Activated T-helper 1 cell treated with Interleukin-2 at 50 U/mL for 16 hours (primary cell): ENCODE measurements around the gene PVR.
"Not testable (repeated sequence)": the region's sequence is repeated elsewhere in the genome, so short reads cannot be mapped to it uniquely, and the experiment has no call there.

Experiments used
- DNase-seq: peaks from one replicate; pipeline ENCODE4 v3.0.0-alpha.2; 2020; ENCODE audit warnings: low read depth

The PVR gene

DNA sequence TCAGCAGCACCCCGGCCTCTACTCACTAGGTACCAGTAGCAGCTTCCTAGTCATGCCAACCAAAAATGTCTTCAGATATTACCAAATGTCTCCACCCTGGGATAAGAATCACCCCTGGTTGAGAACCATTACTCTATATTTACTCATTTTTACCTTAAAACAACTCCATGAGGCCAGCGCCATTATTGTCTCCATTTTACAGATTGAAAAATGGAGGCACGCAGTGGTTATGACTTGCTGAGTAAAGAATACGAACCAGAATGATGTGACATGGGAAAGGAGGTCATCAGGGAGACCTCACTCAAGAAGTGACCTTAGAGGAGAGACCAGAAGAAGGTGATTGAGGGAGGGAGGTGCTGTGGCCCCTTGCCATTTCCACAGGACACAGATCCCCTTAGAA is 29.8 kb downstream of the PVR start:
- no peak for DNase-seq

DNA sequence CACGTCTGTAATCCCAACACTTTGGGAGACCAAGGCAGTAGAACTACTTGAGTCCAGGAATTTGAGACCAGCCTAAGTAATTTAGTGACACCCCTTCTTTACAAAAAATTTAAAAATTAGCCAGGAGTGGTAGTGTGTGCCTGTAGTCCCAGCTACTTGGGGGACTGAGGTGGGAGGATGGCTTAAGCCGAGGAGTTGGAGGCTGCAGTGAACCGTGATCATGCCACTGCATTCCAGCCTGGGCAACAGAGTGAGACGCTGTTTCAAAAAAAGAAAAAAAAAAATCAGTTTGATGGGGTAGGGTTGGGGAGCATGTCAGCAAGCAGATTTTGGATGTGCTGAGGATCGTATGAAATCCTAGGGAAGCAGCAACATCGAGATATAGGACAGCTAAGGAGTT is 31.8 kb downstream of the PVR start:
- no peak for DNase-seq

DNA sequence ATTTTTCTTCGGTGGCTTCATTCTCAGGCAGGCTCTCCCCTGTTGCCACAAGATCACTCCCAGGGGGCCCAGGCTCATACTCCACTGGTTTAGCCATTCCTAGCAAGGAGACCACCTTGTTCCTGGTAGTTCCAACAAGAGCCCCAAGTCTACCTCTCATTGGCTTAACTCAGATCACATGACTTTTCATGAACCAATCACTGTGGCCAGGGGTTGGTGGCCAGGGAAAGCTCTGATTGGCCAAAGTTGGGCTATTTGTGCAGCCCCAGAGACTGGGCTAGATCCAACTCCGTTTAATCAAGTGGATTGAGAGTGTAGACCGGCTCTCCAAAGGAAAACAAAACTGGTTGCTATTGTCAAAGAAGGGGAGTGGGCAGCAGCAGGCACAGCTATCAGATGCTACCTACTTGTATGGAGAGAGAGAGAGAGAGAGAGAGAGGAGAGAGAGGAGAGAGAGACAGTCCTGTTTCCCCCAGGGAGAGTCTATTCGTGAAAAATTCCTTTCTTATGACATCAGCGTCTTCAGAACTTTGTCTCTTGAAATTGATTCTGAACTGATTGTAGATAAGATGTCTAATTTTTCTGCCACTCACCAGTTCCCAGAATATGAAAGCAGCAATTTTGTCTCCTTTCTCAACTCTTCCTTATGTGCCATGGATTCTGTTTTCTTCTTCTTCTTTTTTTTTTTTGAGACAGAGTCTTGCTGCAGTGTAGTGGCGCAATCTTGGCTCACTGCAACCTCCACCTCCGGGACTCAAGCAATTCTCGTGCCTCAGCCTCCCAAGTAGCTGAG is 33.5 kb downstream of the PVR start:
- no peak for DNase-seq

DNA sequence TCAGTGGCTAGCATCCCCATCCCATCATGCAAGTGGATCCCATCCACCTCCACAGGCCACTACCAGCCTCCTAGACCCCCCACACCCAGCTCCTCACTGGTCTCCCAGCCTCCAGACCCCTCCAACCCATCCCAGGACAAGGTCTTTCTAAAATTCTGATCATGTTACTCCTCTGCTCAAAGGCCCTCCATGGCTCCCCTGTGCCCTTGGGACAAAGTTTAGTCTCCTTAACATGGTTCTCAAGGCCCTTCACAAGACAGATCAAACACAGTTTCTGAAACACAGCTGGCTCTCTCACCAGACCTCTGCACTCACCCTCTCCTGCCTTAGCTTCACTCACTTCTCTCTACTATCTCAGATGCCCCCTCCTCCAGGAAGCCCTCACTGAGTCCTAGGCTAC is 36.8 kb downstream of the PVR start:
- no peak for DNase-seq

DNA sequence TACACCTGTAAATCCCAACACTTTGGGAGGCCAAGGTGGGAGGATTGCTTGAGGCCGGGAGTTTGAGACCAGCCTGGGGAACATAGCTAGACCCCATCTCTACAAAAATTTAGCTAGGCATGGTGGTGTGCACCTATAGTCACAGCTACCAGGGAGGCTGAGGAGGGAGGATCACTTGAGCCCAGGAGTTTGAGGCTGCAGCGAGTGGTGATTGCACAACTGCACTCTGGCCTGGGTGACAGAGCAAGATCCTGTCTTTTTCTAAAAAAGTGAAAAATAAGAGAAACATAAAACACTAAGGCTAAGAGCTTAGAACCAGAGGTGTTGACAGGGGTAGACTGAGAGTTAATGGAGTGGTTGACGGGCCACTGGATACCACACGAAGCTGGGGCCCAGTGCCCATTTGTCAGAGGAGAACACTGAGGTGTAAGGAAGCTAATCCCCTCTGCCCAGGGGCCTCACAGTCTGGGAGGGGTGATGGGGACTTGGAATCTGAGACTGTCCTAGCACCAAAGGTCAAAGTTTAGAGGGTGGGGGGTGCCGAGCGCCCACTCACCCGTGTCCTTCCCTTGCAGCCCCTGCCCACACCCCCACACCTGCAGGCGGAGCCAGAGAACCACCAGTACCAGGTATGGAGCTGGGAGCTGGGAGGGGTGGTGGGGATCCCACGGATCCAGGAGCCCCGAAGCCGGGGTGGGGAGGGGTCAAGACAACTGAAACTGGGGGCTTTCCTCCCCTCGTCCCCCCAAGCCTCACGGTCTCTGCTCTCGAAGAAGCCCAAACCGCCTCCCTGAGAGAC is 38.5 kb downstream of the PVR start:
- no peak for DNase-seq

DNA sequence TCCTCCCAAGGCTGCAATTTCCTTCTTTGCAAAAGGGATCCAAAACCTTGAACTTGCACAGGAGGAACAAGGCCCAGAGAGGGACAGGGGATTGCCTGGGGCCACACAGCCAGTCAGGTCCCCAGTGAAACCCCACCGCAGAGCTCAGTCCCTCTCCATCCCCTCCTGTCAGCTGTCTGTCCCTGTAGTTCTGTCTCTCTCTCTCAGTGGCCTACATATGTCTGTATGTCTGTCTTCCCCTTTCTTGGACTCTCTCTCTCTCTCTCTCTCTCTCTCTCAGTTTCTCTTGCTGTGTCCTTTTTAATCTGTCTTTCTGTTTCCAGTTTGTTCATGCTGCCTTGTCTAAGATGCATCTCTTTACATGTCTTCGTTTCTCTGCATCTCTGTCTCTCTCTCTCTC is 39.1 kb downstream of the PVR start:
- no peak for DNase-seq

DNA sequence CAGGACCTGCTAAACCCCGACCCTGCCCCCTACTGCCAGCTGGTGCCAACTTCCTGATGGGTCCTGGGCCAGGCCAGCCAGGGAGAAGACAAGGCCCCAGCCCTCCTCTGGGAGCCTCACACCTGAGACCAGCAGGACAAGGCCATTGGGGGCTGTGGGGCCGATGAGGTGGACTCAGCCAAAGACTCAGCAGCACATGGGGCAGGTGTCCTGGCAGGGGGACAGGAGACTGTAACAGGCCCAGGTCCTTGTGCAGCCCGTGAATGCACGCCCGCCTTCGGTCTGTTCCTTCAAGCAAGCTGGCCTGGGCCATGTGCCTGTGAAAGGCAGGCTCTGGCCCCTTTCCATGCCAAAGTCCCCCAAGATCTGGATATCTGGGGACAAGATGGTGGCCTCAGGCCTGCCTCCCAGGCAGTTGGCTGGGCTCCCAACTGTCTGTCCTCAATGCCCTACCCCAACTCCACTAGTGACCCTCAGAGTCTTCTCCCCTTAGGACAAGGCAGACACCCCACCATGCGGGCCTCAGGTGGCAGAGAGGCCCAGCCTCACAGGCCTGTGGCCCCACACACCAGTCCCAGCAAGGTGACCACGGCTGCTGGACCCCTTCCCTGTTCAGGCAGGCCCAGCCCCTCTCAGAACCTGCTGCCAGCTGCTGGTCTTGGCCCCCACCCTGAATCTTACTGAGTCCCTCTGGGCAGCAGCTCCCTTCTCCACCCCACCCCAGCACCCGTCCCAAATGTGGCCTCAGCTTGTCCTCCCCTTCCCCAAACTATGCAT is 39.9 kb downstream of the PVR start:
- DNase-seq, result no peak

DNA sequence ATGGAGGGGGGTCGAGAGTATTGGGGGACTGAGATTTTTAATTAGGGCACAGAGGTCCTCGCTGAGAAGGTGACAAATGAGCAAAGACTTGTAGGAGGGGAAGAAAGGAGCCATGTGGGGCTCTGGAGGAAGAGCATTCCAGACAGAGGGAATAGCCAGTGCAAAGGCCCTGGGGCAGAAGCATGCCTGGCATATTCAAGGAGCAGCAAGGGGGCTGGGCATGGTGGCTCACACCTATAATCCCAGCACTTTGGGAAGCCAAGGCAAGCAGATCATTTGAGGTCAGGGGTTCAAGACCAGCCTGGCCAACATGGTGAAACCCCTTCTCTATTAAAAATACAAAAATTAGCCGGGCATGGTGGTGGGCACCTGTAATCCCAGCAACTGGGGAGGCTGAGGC is 40.7 kb downstream of the PVR start:
- DNase-seq, result not testable (repeated sequence)

DNA sequence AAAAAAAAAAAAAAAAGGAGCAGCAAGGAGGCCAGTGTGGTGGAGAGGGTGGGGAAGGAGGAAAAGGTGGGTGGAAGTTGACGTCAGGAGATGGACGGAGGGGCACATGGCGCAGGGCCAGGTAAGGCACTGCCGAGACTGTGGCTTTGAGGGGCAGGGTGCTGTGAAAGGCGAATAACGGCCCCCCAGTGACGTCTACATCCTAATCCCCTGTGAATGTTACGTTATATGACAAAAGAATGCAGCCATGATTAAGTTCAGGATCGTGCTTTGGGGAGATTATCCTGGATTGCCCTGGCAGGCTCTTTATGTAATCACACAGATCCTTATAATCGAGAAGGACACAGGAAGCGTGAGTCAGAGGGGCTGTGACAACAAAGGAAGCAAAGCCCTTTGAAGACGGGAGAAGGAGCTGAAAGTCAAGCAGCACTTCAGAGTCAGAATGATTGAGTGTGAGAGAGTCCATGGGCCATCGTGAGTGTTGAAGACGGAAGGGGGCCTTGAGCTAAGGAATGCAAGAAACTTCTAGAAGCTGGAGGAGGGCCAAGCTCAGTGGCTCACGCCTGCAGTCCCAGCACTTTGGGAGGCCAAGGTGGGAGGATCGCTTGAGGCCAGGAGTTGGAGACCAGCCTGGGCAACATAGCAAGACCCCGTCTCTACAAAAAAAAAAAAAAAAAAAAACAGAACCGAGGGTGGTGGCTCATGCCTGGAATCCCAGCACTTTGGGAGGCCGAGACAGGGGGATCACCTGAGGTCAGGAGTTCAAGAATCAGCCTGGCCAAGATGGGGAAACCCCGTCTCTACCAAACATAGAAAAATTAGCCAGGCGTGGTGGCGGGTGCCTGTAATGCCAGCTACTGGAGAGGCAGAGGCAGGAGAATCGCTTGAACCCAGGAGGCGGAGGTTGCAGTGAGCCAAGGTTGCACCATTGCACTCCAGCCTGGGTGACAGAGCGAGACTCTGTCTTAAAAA is 41.5 kb downstream of the PVR start:
- no peak for DNase-seq

DNA sequence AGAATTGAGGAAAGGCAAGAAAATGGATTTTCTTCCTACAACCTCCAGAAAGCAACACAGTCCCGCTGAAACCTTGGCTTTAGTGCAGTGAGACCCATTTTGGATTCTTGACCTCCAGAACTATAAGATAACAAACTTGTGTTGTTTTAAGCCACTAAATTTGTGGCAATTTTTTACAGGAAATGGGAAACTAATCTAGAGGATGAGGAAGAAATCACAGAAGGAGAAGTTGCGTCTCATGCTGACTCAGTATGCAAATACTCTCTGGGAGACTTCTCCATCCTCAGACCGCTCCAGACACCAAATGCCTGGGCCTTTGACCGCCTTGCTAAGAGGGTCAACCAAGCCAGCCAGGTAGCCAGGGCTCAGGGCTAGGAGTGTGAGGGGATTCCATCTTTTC is 42.2 kb downstream of the PVR start:
- DNase-seq, result no peak

DNA sequence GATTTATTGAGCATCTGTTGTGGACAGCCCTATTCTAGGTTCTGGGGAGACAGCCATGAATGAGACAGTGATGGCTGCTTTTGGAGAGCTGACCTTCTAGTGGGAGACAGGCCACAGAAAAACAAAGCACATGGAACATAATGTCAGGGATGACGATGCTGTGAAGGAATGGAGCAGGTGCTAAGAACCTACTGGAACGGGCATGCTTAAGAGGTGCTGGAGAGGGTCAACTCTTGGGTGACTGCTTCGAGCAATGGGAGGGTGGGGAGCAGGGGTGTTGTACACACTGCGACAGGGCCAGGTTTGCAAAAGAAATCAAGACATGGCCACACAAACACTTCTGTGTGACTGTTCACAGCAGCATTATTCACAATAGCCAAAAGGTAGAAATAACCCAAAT is 43.2 kb downstream of the PVR start:
- no peak for DNase-seq

DNA sequence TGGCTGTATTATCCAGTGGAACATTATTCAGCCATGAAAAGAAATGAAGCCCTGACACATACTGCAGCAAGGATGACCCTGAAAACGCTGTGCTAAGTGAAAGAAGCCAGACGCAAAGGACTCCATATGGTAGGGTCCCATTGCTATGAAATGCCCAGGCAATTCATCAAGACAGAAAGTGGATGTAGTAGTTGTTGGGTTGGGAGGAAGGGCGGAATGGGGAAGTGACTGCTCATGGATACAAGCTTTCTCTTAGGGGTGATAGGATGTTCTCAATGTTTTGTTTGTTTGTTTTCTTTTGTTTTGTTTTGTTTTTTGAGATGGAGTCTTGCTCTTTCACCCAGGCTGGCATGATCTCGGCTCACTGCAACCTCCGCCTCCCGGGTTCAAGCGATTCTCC is 44.2 kb downstream of the PVR start:
- DNase-seq, result no peak

DNA sequence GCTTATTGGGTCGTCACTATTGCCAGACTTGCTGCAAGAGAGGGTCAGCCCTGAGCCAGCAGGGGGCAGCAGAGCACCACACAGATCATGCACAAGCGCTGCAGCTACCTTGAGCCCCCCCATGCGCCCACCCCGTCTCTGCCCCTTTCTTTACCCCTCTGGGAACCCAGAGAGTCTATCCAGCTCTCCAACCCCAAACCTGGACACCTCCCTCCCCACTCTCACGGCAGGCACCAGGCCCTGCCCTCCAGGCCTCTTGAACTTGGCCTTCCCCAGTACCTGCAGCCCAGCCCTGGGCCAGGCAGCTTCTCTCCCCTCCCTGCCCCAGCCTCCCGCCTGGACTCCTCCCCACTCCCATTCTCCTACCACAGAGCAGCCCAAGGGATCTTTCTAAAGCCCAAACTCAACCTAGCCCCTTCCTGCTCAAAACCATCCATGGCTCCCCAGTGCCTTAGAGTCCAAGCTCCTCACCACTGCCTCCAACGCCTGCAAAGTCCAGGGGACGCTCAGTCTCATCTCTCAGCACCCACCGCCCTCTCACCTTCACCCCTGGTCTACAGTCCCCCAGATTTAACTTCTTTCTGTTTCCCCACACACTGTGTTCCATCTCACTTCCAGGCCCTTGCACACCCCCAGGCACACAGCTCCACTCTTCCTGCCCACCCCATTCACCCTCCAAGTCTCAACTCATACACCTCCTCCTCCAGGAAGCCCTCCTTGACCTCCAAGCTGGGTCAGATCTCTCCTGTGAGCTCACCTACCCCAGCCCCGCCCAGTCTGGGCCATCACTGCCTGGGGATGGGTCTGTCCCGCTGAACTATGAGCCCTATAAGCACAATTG is 45.8 kb downstream of the PVR start:
- DNase-seq, result peak; percentile 58

DNA sequence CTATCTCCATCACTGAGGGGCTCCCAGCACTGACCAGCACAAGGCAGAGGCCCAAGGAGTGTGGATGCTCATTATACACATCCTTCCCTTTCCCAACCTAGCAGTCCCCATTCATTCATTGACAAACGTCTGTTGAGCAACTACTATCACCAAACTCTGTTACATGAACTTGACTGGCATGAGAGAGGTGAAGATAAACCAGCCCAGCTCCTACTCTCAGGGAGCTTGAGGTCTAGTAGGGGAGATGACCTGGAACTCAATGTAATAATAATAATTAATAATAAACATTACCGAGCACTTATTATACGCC is 46.4 kb downstream of the PVR start:
- DNase-seq, result no peak

DNA sequence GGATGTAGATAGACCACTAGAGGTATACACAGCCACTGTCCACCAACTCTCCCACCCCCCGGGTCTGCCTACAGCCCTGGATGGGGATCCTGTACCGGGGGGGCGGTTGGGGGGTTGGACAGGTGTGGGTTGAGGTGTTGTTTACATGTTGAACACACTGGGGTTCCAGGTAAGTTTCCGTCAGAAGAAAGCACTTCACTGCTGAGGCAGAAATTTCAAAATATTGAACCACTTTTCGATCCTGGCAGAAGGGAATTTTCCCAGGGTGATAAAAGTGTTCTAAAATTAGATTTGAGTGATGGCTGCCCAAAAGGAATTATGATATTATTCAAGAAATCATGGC is 48.6 kb downstream of the PVR start:
- no peak for DNase-seq

DNA sequence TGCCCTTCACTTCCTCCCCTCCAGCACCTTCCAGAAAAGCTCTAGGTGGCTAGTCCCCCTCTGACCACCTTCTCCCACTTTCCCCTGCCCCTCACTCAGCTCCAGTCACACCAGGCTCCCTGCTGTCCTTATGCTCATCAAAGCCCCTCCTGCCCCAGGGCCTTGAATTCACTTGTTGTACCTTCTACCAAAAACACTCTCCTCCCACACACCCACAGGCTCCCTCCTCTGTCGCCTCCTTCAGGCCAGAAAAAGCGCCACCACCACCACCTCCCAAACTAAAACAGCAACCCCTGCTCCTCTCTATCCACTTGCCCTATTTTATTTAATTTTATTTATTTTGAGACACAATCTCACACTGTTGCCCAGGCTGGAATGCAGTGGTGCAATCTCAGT is 50.5 kb downstream of the PVR start:
- DNase-seq, result no peak

DNA sequence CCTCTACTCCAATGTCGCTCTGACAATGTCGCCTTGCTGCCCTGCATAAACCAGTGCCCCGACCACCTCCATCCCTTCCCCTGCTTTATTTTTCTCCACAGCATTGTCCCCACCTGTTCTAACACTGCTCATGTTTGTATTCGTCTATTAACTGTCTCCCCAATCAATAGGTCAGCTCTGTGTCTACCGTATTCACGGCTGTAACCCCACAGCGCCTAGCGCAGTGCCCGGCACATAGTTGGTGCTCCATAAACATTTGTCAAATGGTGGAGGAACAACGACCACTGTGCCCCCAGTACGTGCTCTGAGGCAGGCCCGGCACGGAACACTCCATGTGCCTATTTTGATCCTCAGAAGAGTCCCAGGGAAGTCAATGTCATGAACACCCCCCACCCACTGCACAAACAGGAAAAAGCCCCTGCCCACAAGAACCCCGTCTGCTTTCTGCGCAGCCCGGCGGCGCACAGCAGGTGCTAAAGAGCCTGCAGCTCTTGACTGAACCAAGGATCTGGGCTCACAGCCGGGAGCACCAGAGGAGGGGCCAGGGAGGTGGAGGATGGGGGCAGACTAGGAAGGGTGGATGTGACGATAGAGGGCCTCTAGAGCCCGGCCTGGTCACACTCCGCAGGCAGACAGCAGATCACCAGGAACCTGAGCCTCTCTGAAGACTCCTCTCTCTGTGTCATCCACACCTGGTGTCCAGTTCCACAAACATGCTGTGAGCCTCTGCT is 53.4 kb downstream of the PVR start:
- DNase-seq, result no peak

DNA sequence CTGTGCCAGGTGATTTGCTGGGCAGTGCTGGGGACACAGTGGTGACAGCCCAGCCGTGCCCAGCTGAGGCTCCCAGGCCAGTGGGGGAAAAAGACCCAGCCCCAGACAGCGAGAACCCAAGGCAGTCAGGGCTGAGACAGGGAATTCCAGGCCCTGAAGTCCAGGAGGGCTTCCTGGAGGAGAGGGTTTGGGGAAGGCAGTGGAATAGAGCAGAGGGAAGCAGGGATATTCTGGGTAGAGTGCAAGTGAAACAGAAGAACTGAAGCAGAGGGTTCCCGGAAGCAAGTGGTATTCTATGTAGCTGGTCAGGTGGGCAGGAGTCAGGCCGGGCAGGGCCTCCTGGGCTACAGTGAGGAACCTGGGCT is 53.9 kb downstream of the PVR start:
- DNase-seq, result no peak

DNA sequence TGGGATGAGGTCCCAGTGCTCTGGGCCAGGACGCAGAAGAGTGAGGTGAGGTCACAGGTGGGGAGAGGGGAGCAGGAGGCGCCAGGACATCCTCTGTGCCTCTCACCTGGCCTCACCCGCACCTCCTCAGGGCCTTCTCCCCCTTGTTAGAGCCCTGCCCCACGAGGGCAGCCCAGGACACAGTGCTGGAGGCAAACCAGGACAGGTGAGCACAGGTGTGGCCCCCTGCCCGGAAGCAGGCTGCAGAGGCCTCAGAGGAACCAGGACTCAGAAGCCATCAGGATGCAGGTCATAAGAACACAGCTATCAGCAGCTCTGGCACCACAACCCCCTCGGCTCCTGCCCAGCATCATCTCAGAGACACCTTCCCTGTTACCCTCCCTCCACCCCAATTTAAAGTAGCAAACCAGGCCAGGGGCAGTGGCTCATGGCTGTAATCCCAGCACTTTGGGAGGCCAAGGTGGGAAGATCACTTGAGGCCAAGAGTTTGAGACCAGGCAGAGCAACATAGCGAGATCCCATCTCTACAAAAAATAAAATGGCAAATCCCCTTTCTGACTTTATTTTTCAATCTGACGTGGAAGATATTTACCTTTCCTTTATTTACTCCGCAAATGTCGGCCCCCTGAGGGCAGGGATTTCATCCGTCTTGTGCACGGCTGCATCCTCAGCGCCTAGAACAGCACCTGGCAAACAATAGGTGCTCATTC is 54.9 kb downstream of the PVR start, which contains the start of gene CEACAM16:
TSS of gene CEACAM16 (plus strand) at position 660 of the 710 bp plus-strand sequence. CDS start 2,306 bp downstream, outside the sequence.
- no peak for DNase-seq

DNA sequence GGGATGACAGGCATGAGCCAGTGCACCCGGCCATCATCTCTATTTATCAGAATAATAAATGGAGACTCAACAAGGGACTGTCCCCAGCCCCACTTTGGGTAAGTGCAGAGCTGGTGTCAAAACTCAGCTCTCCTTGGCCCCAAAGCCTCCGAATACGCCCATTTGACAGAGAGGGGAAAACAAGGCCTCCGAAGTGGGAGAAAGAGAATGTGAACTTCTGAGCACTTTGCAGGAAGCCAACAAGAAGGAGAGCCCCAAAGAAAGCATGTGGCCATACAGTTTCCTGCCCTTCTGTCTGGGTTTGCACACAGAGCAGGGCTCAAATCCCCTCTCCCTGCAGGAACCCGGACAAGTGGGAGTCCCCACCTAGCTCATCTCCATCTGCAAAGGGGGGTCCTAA is 56.8 kb downstream of the PVR start:
- DNase-seq, result no peak
